ENCODE data around the gene GPANK1. TPM values are rescaled to one million over a fixed set of nuclear protein-coding genes. Genes with fewer than 3 reads are reported as not detected.

The GPANK1 gene
- total and polyA plus RNA-seq, 2 of the 13 experiments (the other 11 are each of a cell fraction or from before 2014, with no cell fraction given), result 15.4 to 22.8 TPM

DNA sequence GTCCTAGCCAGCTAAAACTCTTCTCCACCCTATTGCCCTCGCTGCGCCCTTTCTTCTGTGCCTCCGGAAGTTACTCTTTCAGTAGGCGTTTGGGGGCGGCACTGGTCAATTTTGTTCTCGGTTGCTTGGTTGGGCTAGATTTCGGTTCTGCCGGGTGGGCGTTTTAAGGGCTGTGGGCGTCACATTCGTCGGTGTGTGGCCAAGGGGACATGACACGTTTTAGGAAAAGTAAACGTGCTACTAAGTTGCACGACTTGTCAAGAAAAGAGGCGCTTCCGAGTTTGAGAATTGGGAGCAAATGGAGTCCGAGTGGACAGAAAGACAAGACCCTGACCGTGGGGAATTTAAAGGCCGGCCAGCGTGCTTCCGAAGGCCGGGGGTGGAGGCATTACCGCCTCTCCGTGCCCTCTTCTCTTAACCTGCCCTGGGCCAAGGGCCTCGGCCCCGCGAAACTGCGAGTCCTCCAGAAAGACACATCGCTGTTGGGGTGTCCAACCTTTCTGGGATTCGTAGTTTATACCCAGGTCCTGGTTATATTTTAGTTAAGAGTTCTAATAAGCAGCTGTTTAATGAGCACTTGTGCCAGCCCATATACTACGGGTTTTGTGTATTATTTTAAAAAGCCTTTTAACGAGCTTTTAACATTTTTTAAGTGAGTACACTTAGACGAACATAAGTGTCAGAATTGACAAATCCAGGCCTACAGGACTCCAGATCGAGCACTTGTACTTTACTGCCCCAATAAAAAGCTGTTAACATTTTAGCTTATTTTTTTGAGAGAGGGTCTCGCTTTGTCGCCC is 11.7 kb downstream of the GPANK1 start (continued):
- TF ChIP-seq, protein P1, sequence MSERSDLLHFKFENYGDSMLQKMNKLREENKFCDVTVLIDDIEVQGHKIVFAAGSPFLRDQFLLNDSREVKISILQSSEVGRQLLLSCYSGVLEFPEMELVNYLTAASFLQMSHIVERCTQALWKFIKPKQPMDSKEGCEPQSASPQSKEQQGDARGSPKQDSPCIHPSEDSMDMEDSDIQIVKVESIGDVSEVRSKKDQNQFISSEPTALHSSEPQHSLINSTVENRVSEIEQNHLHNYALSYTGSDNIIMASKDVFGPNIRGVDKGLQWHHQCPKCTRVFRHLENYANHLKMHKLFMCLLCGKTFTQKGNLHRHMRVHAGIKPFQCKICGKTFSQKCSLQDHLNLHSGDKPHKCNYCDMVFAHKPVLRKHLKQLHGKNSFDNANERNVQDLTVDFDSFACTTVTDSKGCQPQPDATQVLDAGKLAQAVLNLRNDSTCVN (CRISPR knock-in tag; IDR thresholded peaks at IDR 0.05; ENCODE audit: borderline replicate concordance), result no peak
- TF ChIP-seq CENPX (CRISPR knock-in tag; IDR thresholded peaks at IDR 0.05), result no peak
- TF ChIP-seq GZF1 (CRISPR knock-in tag; IDR thresholded peaks at IDR 0.05), result peak; percentile 75; the same call in 1 of the 2 replicates
- no peak for TF ChIP-seq MBNL3 (CRISPR knock-in tag; conservative IDR thresholded peaks at IDR 0.05)
- TF ChIP-seq, protein P2, sequence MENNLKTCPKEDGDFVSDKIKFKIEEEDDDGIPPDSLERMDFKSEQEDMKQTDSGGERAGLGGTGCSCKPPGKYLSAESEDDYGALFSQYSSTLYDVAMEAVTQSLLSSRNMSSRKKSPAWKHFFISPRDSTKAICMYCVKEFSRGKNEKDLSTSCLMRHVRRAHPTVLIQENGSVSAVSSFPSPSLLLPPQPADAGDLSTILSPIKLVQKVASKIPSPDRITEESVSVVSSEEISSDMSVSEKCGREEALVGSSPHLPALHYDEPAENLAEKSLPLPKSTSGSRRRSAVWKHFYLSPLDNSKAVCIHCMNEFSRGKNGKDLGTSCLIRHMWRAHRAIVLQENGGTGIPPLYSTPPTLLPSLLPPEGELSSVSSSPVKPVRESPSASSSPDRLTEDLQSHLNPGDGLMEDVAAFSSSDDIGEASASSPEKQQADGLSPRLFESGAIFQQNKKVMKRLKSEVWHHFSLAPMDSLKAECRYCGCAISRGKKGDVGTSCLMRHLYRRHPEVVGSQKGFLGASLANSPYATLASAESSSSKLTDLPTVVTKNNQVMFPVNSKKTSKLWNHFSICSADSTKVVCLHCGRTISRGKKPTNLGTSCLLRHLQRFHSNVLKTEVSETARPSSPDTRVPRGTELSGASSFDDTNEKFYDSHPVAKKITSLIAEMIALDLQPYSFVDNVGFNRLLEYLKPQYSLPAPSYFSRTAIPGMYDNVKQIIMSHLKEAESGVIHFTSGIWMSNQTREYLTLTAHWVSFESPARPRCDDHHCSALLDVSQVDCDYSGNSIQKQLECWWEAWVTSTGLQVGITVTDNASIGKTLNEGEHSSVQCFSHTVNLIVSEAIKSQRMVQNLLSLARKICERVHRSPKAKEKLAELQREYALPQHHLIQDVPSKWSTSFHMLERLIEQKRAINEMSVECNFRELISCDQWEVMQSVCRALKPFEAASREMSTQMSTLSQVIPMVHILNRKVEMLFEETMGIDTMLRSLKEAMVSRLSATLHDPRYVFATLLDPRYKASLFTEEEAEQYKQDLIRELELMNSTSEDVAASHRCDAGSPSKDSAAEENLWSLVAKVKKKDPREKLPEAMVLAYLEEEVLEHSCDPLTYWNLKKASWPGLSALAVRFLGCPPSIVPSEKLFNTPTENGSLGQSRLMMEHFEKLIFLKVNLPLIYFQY (CRISPR knock-in tag; IDR thresholded peaks at IDR 0.05; ENCODE audit: borderline replicate concordance), result no peak
- TF ChIP-seq, protein P3, sequence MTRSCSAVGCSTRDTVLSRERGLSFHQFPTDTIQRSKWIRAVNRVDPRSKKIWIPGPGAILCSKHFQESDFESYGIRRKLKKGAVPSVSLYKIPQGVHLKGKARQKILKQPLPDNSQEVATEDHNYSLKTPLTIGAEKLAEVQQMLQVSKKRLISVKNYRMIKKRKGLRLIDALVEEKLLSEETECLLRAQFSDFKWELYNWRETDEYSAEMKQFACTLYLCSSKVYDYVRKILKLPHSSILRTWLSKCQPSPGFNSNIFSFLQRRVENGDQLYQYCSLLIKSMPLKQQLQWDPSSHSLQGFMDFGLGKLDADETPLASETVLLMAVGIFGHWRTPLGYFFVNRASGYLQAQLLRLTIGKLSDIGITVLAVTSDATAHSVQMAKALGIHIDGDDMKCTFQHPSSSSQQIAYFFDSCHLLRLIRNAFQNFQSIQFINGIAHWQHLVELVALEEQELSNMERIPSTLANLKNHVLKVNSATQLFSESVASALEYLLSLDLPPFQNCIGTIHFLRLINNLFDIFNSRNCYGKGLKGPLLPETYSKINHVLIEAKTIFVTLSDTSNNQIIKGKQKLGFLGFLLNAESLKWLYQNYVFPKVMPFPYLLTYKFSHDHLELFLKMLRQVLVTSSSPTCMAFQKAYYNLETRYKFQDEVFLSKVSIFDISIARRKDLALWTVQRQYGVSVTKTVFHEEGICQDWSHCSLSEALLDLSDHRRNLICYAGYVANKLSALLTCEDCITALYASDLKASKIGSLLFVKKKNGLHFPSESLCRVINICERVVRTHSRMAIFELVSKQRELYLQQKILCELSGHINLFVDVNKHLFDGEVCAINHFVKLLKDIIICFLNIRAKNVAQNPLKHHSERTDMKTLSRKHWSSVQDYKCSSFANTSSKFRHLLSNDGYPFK (CRISPR knock-in tag; IDR thresholded peaks at IDR 0.05; ENCODE audit: borderline replicate concordance), result no peak
- TF ChIP-seq ZNF431 (CRISPR knock-in tag; IDR thresholded peaks at IDR 0.05; ENCODE audit: borderline replicate concordance, low read depth), result no peak; the same call in 1 of the 2 replicates
- no peak for TF ChIP-seq RAD51 (IDR thresholded peaks at IDR 0.05; ENCODE audit: borderline replicate concordance)
- TF ChIP-seq ZSCAN30 (CRISPR knock-in tag; IDR thresholded peaks at IDR 0.05), result no peak
- TF ChIP-seq EEA1 (CRISPR knock-in tag; IDR thresholded peaks at IDR 0.05; ENCODE audit: borderline replicate concordance), result no peak
- TF ChIP-seq, protein P4, sequence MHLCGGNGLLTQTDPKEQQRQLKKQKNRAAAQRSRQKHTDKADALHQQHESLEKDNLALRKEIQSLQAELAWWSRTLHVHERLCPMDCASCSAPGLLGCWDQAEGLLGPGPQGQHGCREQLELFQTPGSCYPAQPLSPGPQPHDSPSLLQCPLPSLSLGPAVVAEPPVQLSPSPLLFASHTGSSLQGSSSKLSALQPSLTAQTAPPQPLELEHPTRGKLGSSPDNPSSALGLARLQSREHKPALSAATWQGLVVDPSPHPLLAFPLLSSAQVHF (CRISPR knock-in tag; IDR thresholded peaks at IDR 0.05), result no peak
- TF ChIP-seq ZNF317 (CRISPR knock-in tag; IDR thresholded peaks at IDR 0.05), result no peak; the same call in none of the 2 replicates
- no peak for TF ChIP-seq ZNF224 (CRISPR knock-in tag; IDR thresholded peaks at IDR 0.05)
- TF ChIP-seq, protein P5, sequence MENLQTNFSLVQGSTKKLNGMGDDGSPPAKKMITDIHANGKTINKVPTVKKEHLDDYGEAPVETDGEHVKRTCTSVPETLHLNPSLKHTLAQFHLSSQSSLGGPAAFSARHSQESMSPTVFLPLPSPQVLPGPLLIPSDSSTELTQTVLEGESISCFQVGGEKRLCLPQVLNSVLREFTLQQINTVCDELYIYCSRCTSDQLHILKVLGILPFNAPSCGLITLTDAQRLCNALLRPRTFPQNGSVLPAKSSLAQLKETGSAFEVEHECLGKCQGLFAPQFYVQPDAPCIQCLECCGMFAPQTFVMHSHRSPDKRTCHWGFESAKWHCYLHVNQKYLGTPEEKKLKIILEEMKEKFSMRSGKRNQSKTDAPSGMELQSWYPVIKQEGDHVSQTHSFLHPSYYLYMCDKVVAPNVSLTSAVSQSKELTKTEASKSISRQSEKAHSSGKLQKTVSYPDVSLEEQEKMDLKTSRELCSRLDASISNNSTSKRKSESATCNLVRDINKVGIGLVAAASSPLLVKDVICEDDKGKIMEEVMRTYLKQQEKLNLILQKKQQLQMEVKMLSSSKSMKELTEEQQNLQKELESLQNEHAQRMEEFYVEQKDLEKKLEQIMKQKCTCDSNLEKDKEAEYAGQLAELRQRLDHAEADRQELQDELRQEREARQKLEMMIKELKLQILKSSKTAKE (CRISPR knock-in tag; IDR thresholded peaks at IDR 0.05; ENCODE audit: borderline replicate concordance), result no peak
- no peak for TF ChIP-seq ZNF629 (CRISPR knock-in tag; conservative IDR thresholded peaks at IDR 0.05)
- no peak for TF ChIP-seq HHEX (CRISPR knock-in tag; IDR thresholded peaks at IDR 0.05)
- no peak; the same call in 1 of the 2 replicates for TF ChIP-seq ZSCAN29 (CRISPR knock-in tag; conservative IDR thresholded peaks at IDR 0.05)
- no peak for TF ChIP-seq ZNF883 (CRISPR knock-in tag; IDR thresholded peaks at IDR 0.05; ENCODE audit: not compliant biosample characterization)

Measured in HepG2 (cell line).